HEK293 (cell line): ENCODE data around the gene DNAJC6.

Source experiments
- CTCF ChIP-seq: fragments of 450-650 bp; formaldehyde crosslinking; IDR thresholded peaks from 2 replicates; pipeline ENCODE4 v1.5.1; 2016; ENCODE audit warnings: missing biosample characterization, missing genetic modification characterization
- ZBTB20 ChIP-seq: fragments of 450-650 bp; formaldehyde crosslinking; IDR thresholded peaks from 2 replicates; pipeline ENCODE4 v1.5.1; 2016; ENCODE audit warnings: missing biosample characterization, missing genetic modification characterization
- ZNF175 ChIP-seq: fragments of 450-650 bp; formaldehyde crosslinking; IDR thresholded peaks from 2 replicates; pipeline ENCODE4 v1.5.1; 2016; ENCODE audit warnings: missing biosample characterization, missing genetic modification characterization

- TF ChIP-seq CTCF (tag by site-specific recombination) (no peak), ZNF175 (tag by site-specific recombination) (no peak), ZBTB20 (tag by site-specific recombination) (no peak)
Measured at GRCh38 chr1:65310078-65310587, 790 bp downstream of the DNAJC6 start.
